GM12865 (cell line): ENCODE measurements around the gene NUP98.

ENCODE experiments used
- DNase-seq: peaks from one replicate; pipeline ENCODE4 v3.0.0; 2010; ENCODE audit warnings: low read depth
- H3K4me3 ChIP-seq: 2 replicates; pipeline ENCODE4 v1.5.1; 2011; ENCODE audit warnings: mild to moderate bottlenecking, low read depth, low read length, control low read depth
- TF ChIP-seq, protein P1 (sequence below): IDR thresholded peaks from 2 replicates; pipeline ENCODE4 v1.5.1; 2011; ENCODE audit warnings: low read length, control low read depth, low read depth, inconsistent platforms; ENCODE audit not compliant: insufficient read depth; ENCODE audit errors: missing control alignments

Gene NUP98

DNA sequence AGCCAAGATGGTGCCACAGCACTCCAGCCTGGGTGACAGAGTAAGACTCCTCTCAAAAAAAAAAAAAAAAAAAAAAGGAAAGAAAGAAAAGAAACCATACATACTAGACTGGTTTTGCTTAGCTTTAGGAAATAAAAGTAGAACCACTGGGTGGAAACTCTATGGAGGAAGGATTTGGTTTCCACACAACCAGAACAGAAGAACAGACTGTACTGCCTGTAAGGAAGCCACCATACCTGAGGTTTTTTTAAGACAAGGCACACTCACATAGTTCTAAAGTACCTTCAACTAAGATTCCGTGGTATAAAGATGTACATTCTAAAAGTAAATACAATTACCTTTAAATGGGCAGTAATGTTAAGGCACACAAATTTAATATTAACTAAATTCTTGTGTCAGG lies 58.6 kb downstream of the NUP98 start:
- TF ChIP-seq, protein P1, sequence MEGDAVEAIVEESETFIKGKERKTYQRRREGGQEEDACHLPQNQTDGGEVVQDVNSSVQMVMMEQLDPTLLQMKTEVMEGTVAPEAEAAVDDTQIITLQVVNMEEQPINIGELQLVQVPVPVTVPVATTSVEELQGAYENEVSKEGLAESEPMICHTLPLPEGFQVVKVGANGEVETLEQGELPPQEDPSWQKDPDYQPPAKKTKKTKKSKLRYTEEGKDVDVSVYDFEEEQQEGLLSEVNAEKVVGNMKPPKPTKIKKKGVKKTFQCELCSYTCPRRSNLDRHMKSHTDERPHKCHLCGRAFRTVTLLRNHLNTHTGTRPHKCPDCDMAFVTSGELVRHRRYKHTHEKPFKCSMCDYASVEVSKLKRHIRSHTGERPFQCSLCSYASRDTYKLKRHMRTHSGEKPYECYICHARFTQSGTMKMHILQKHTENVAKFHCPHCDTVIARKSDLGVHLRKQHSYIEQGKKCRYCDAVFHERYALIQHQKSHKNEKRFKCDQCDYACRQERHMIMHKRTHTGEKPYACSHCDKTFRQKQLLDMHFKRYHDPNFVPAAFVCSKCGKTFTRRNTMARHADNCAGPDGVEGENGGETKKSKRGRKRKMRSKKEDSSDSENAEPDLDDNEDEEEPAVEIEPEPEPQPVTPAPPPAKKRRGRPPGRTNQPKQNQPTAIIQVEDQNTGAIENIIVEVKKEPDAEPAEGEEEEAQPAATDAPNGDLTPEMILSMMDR, result no peak
- H3K4me3 ChIP-seq, result no peak overlapping the region
- DNase-seq, result no peak

DNA sequence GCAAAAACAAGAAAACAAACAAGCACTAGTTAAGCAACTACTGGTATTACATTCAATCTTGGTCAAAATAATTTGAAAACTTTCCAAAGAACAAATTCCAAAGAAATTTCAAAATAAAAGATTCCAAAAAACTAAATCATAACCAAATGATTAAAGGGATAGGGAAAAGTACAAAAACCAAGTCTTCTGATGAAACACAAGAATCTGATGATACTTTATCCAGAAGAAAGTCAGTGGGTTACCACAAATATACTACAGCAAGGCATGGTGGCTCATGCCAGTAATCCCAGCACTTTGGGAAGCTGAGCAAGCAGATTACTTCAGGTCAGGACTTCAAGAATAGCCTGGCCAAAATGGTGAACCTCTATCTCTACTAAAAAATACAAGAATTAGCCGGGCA lies 59.1 kb downstream of the NUP98 start:
- no peak for DNase-seq
- TF ChIP-seq, protein P1, result no peak
- H3K4me3 ChIP-seq, result no peak overlapping the region

DNA sequence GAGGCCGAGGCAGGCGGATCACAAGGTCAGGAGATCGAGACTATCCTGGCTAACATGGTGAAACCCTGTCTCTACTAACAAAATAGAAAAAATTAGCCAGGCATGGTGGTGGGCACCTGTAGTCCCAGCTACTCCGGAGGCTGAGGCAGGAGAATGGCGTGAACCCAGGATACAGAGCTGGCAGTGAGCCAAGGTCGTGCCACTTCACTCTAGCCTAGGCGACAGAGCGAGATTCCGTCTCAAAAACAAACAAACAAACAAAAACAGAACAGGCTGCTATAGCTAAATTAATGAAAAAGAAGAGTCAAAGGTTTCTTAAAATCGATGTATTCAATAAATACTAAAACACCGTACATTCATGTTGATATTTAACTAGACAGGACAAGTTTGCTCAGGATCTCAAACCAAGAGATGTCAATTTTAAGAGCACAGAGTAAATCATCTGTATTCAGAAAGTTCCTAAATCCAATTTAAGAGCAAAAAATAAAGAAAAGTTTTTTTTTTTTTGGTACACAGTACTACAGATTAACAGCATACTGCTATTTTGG lies 59.9 kb downstream of the NUP98 start:
- TF ChIP-seq, protein P1, result no peak
- DNase-seq, result no peak
- H3K4me3 ChIP-seq, result no peak overlapping the region

GRCh38 chr11:3736816-3737215 lies 60.5 kb downstream of the NUP98 start:
- DNase-seq, result no peak
- TF ChIP-seq, protein P1, result no peak
- no peak overlapping the region for H3K4me3 ChIP-seq

GRCh38 chr11:3735827-3736226 lies 61.5 kb downstream of the NUP98 start:
- no peak for DNase-seq
- TF ChIP-seq, protein P1, result no peak
- H3K4me3 ChIP-seq, result no peak overlapping the region

- TF ChIP-seq, protein P1, result no peak
- DNase-seq, result no peak
- H3K4me3 ChIP-seq, result no peak overlapping the region
Observed at GRCh38 chr11:3732671-3733436, 64.5 kb downstream of the NUP98 start.
